C4-2B (cell line): Measurements from ENCODE around the gene KCNJ10.

ENCODE experiments used
- CTCF ChIP-seq: fragments of 450-650 bp; conservative IDR thresholded peaks from 2 replicates; pipeline ENCODE4 v1.5.1; 2017; ENCODE audit warnings: mild to moderate bottlenecking
- ZFX ChIP-seq: fragments of 450-650 bp; IDR thresholded peaks from 2 replicates; pipeline ENCODE4 v1.6.1; 2017

- TF ChIP-seq CTCF (no peak), ZFX (no peak)
Observed at GRCh38 chr1:160112357-160112756, 42.4 kb upstream of the KCNJ10 start.
